ENCODE measurements around the gene KLF15. TPM values are rescaled to one million over a fixed set of nuclear protein-coding genes. Genes with fewer than 3 reads are reported as not detected.

The KLF15 gene
- total and polyA plus RNA-seq, 9 of the 15 experiments (the other 6 are each of a cell fraction or from before 2014, with no cell fraction given): 0.08 to 4.8 (median 1.2) TPM

DNA sequence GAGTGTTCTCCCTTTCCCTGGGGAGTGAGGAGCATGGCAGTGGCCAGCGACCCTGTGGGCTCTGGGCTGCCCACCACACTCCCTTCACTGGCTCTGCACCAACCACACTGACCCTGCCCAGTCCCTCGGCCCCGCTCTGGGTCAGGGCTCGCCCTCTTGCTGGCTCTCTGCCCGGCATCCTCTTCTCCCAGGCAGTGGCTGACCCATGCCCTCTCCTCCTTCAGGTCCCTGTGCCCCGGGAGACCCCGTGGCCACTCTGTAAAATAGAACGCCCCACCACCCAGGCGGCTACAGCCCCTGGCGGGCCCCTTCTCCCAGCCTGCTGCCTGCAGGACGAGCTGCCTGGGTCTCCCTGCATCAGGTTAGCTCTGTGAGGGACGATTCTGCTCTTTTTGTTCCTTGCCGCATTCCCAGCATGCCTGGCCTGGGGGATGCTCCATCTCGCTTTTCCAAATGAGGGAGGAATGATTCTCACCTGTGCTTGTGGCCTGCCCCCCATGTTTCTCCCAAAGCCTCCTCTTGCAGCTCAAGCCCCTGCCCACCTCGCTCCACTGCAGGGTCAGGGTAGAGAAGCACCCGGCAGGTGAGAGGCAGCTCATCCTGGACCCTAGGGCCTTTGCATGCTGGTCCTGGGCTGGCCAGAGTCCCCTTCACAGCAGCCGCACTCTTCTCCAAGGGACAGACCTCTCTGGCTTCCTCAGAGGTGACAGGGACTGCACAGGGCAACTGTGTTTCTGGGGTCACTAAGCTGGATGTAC is 23.0 kb upstream of the KLF15 start:
- TF ChIP-seq, protein P1, sequence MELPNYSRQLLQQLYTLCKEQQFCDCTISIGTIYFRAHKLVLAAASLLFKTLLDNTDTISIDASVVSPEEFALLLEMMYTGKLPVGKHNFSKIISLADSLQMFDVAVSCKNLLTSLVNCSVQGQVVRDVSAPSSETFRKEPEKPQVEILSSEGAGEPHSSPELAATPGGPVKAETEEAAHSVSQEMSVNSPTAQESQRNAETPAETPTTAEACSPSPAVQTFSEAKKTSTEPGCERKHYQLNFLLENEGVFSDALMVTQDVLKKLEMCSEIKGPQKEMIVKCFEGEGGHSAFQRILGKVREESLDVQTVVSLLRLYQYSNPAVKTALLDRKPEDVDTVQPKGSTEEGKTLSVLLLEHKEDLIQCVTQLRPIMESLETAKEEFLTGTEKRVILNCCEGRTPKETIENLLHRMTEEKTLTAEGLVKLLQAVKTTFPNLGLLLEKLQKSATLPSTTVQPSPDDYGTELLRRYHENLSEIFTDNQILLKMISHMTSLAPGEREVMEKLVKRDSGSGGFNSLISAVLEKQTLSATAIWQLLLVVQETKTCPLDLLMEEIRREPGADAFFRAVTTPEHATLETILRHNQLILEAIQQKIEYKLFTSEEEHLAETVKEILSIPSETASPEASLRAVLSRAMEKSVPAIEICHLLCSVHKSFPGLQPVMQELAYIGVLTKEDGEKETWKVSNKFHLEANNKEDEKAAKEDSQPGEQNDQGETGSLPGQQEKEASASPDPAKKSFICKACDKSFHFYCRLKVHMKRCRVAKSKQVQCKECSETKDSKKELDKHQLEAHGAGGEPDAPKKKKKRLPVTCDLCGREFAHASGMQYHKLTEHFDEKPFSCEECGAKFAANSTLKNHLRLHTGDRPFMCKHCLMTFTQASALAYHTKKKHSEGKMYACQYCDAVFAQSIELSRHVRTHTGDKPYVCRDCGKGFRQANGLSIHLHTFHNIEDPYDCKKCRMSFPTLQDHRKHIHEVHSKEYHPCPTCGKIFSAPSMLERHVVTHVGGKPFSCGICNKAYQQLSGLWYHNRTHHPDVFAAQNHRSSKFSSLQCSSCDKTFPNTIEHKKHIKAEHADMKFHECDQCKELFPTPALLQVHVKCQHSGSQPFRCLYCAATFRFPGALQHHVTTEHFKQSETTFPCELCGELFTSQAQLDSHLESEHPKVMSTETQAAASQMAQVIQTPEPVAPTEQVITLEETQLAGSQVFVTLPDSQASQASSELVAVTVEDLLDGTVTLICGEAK (IDR thresholded peaks at IDR 0.05): no peak
- TF ChIP-seq, protein P1 (CRISPR knock-in tag; IDR thresholded peaks at IDR 0.05): no peak
- no peak for TF ChIP-seq PPARD (CRISPR knock-in tag; IDR thresholded peaks at IDR 0.05)
- no peak for TF ChIP-seq FIP1L1 (IDR thresholded peaks at IDR 0.05; ENCODE audit: low read depth, low read length, poor library complexity, severe bottlenecking)
- no peak for TF ChIP-seq KLF13 (tag; IDR thresholded peaks at IDR 0.05; ENCODE audit: borderline replicate concordance, low read depth)
- TF ChIP-seq KLF6 (CRISPR knock-in tag; IDR thresholded peaks at IDR 0.05; ENCODE audit: borderline replicate concordance): no peak
- TF ChIP-seq ZSCAN32 (CRISPR knock-in tag; IDR thresholded peaks at IDR 0.05): no peak
- no peak for TF ChIP-seq RHOXF2B (CRISPR knock-in tag; conservative IDR thresholded peaks at IDR 0.05)
- TF ChIP-seq NFIC (IDR thresholded peaks at IDR 0.05): no peak
- no peak for TF ChIP-seq POU5F1 (IDR thresholded peaks at IDR 0.05; ENCODE audit: borderline replicate concordance, low read depth, low read length, partially characterized antibody)
- TF ChIP-seq, protein P2, sequence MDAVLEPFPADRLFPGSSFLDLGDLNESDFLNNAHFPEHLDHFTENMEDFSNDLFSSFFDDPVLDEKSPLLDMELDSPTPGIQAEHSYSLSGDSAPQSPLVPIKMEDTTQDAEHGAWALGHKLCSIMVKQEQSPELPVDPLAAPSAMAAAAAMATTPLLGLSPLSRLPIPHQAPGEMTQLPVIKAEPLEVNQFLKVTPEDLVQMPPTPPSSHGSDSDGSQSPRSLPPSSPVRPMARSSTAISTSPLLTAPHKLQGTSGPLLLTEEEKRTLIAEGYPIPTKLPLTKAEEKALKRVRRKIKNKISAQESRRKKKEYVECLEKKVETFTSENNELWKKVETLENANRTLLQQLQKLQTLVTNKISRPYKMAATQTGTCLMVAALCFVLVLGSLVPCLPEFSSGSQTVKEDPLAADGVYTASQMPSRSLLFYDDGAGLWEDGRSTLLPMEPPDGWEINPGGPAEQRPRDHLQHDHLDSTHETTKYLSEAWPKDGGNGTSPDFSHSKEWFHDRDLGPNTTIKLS (IDR thresholded peaks at IDR 0.05; ENCODE audit: borderline replicate concordance, low read depth): no peak
- no peak for TF ChIP-seq EHMT2 (IDR thresholded peaks at IDR 0.05)
- DNase-seq (ENCODE audit: extremely low read depth in 1 of 4, low spot score in 3 of 4) (no peak), FAIRE-seq (no peak), ATAC-seq (no peak)
- no peaks in the 10 kb centered on the region for H3K4me1 ChIP-seq (replicated peaks in 1 of 2; ENCODE audit: control insufficient read depth in 2 of 2, insufficient read depth in 2 of 2, low read length in 2 of 2)
- intact Hi-C loops (cut with micrococcal nuclease): no loop called here
- no peak overlapping the region for H2AFZ ChIP-seq (ENCODE audit: low read depth, low read length)
- no peak overlapping the region for H3K27ac ChIP-seq (ENCODE audit: extremely low read depth, low read depth, low read length)
- no peak overlapping the region for H3K4me2 ChIP-seq (ENCODE audit: insufficient read depth, low read length)
- ChIA-PET CTCF (ENCODE audit: low intra/inter-chr PET ratio) (no interaction called here), POLR2A (no interaction called here)
- H3K9me1 ChIP-seq (ENCODE audit: control insufficient read depth, insufficient read depth, low read length): no peaks in the 10 kb centered on the region
- no peak overlapping the region for H3K4me3 ChIP-seq
- no TSS peak for BruUV-seq (replicated peaks)
- no peak overlapping the region for H3K9ac ChIP-seq (ENCODE audit: insufficient read depth in 1 of 2, low read depth in 2 of 2, low read length in 2 of 2)
- WGBS (ENCODE audit: insufficient coverage, low coverage, missing lambda C conversion rate): 3% methylated on average over 10 of the region's 17 CpGs
- H3K79me2 ChIP-seq (ENCODE audit: control insufficient read depth, insufficient read depth, low read length): no peaks in the 10 kb centered on the region
- no peaks in the 10 kb centered on the region for H4K20me1 ChIP-seq (replicated peaks; ENCODE audit: control insufficient read depth, insufficient read depth, low read length)
- no peaks in the 10 kb centered on the region for H3K9me3 ChIP-seq (replicated peaks; ENCODE audit: control insufficient read depth, insufficient read depth, low read depth, low read length)
- H3K36me3 ChIP-seq (ENCODE audit: control insufficient read depth, insufficient read depth, low read length): no peaks in the 10 kb centered on the region
- in situ Hi-C loops (cut with MboI): loop anchor here (25.0 kb wide), 1 partner anchor 243 kb away; no protein-coding TSS in a partner anchor
- peaks cover 0 to 21% of the 10 kb centered on the region in 2 experiments; a peak in 2 of 5 replicates for H3K27me3 ChIP-seq (ENCODE audit: control insufficient read depth in 2 of 2, insufficient read depth in 2 of 2, low read length in 2 of 2)
